OCI-LY3 (cell line): Measurements from ENCODE around the gene BACH2.

Source experiments
- CTCF ChIP-seq: fragments of 200-600, 300-600 bp; sonication (generic); IDR thresholded peaks from 2 replicates; pipeline ENCODE4 v1.5.1; 2014; ENCODE audit warnings: antibody characterized with exemption, low read length, low read depth
- EZH2phosphoT487 ChIP-seq: fragments of 200-600 bp; shearing (Covaris generic); IDR thresholded peaks from 2 replicates; pipeline ENCODE4 v1.6.1; 2018; ENCODE audit warnings: antibody characterized with exemption, mixed run types, low read depth

- TF ChIP-seq CTCF, result no peak
- no peak for TF ChIP-seq EZH2phosphoT487
These were observed 401.3 kb downstream of the BACH2 start for GRCh38 chr6:89895276-89895874.
